Measurements from ENCODE around the gene SPATA31C2. TPM values are rescaled to one million over a fixed set of nuclear protein-coding genes. Genes with fewer than 3 reads are reported as not detected.

Gene SPATA31C2
- total and polyA plus RNA-seq, 10 of the 15 experiments (the other 5 are each of a cell fraction or from before 2014, with no cell fraction given): not detected

DNA sequence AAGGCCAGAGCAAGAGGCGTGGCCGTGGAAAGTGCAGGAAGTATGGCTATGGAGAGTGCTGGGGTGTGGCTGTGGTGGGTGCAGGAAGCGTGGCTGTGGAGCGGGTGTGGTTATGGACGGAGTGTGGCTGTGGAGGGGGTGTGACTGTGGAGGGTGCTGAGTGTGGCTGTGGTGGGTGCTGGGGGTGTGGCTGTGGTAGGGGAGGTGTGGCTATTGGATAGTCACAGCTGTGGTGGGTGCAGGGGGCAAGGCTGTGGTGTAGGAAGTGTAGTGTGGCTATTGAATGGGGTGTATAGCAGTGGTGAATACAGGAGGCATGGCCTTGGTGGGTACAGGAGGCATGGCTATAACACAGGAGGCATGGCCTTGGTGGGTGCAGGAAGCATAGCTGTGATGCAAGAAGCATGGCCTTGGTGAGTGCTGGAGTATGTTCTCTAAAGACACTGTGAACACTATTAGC lies 40.8 kb upstream of the SPATA31C2 start:
- Histone ChIP-seq H3K4me2 (ENCODE audit: control insufficient read depth, insufficient read depth) (no peak overlapping the region), H3K36me3 (ENCODE audit: control insufficient read depth in 2 of 2, insufficient read depth in 2 of 2, low read length in 1 of 2) (no peaks in the 10 kb centered on the region), H3K79me2 (ENCODE audit: control insufficient read depth, insufficient read depth, low read length) (no peaks in the 10 kb centered on the region), H3K4me1 (ENCODE audit: control insufficient read depth, insufficient read depth, low read length) (no peaks in the 10 kb centered on the region), H3K9ac (ENCODE audit: control insufficient read depth, insufficient read depth, low read length) (no peak overlapping the region), H3K4me3 (no peak overlapping the region), H2AFZ (ENCODE audit: control insufficient read depth, low read depth, low read length) (no peak overlapping the region), H3K9me3 (replicated peaks; ENCODE audit: control insufficient read depth, insufficient read depth, low read length) (no peaks in the 10 kb centered on the region), H3K27me3 (replicated peaks in 1 of 2; ENCODE audit: control insufficient read depth in 2 of 2, insufficient read depth in 2 of 2, low read length in 1 of 2) (no peaks in the 10 kb centered on the region), H3K27ac (ENCODE audit: control insufficient read depth, insufficient read depth) (no peak overlapping the region), H4K20me1 (ENCODE audit: control insufficient read depth, insufficient read depth) (no peaks in the 10 kb centered on the region)
- DNase-seq (ENCODE audit: low read depth, low spot score): no peak
- ChIA-PET POLR2A (no interaction called here), SMC1A (ENCODE audit: uncharacterized antibody, unreplicated experiment) (no interaction called here), CTCF (no interaction called here), RAD21 (ENCODE audit: unreplicated experiment) (no interaction called here)
- TF ChIP-seq MXI1 (IDR thresholded peaks at IDR 0.05; ENCODE audit: low read depth, low read length) (no peak), SREBF1 (IDR thresholded peaks at IDR 0.05; ENCODE audit: low read length) (no peak), PAX5 (IDR thresholded peaks at IDR 0.05; ENCODE audit: borderline replicate concordance, low read depth, low read length) (no peak), EP300 (IDR thresholded peaks at IDR 0.05; ENCODE audit: borderline replicate concordance in 1 of 2, control insufficient read depth in 1 of 2, low read depth in 2 of 2, low read length in 2 of 2) (no peak)
- TF ChIP-seq, protein P1, sequence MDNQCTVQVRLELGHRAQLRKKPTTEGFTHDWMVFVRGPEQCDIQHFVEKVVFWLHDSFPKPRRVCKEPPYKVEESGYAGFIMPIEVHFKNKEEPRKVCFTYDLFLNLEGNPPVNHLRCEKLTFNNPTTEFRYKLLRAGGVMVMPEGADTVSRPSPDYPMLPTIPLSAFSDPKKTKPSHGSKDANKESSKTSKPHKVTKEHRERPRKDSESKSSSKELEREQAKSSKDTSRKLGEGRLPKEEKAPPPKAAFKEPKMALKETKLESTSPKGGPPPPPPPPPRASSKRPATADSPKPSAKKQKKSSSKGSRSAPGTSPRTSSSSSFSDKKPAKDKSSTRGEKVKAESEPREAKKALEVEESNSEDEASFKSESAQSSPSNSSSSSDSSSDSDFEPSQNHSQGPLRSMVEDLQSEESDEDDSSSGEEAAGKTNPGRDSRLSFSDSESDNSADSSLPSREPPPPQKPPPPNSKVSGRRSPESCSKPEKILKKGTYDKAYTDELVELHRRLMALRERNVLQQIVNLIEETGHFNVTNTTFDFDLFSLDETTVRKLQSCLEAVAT (IDR thresholded peaks at IDR 0.05): no peak
- TF ChIP-seq, protein P2, sequence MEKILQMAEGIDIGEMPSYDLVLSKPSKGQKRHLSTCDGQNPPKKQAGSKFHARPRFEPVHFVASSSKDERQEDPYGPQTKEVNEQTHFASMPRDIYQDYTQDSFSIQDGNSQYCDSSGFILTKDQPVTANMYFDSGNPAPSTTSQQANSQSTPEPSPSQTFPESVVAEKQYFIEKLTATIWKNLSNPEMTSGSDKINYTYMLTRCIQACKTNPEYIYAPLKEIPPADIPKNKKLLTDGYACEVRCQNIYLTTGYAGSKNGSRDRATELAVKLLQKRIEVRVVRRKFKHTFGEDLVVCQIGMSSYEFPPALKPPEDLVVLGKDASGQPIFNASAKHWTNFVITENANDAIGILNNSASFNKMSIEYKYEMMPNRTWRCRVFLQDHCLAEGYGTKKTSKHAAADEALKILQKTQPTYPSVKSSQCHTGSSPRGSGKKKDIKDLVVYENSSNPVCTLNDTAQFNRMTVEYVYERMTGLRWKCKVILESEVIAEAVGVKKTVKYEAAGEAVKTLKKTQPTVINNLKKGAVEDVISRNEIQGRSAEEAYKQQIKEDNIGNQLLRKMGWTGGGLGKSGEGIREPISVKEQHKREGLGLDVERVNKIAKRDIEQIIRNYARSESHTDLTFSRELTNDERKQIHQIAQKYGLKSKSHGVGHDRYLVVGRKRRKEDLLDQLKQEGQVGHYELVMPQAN (conservative IDR thresholded peaks at IDR 0.05): no peak
- in situ Hi-C loops (cut with MboI) (no loop called here), intact Hi-C loops (cut with micrococcal nuclease; ENCODE audit: unreplicated experiment) (no loop called here)
- no peak for FAIRE-seq
- no peak for ATAC-seq
- no TSS peak for BruUV-seq (replicated peaks)
- WGBS (ENCODE audit: insufficient coverage, insufficient replicate concordance, low lambda C conversion rate, missing lambda C conversion rate): 34% methylated on average over 5 of the region's 5 CpGs

All from GM12878 (cell line).